RWPE1 (cell line): ENCODE measurements around the gene FUBP3.
A peak's percentile ranks its signal among the peaks of the same experiment; 100 is the strongest.

Experiments used
- CTCF ChIA-PET: fragments of 350-600 bp; sonication (Branson Sonifier 250); formaldehyde crosslinking; extraction: SDS; loops from one replicate; lab custom pipeline; 2021; lab: Yijun Ruan, JAX
- POLR2A ChIA-PET: fragments of 400-600 bp; formaldehyde crosslinking; extraction: SDS; loops from one replicate; lab custom pipeline; 2020; ENCODE audit warnings: antibody characterized with exemption; ENCODE audit not compliant: low non-redundant PET; lab: Yijun Ruan, JAX
- DNase-seq: peaks from one replicate; pipeline ENCODE4 v3.0.0; 2012; ENCODE audit warnings: low spot score
- H3K27ac ChIP-seq: fragments of 450-650 bp; 2 replicates; pipeline ENCODE4 v1.5.1; 2017
- TF ChIP-seq, protein P1 (sequence below): fragments of 450-650 bp; conservative IDR thresholded peaks from 2 replicates; pipeline ENCODE4 v1.5.1; 2017; ENCODE audit warnings: low read depth, mild to moderate bottlenecking

FUBP3 gene

GRCh38 chr9:130634191-130634768, 54.9 kb downstream of the FUBP3 start:
- no peak for DNase-seq
- CTCF ChIA-PET: interaction anchor here (0.5 to 0.8 kb wide), 3 partner anchors 9 to 172 kb away, joined by 3 to 4 read pairs (median 4); no protein-coding TSS in a partner anchor
- POLR2A ChIA-PET: no interaction called here
- TF ChIP-seq, protein P1, sequence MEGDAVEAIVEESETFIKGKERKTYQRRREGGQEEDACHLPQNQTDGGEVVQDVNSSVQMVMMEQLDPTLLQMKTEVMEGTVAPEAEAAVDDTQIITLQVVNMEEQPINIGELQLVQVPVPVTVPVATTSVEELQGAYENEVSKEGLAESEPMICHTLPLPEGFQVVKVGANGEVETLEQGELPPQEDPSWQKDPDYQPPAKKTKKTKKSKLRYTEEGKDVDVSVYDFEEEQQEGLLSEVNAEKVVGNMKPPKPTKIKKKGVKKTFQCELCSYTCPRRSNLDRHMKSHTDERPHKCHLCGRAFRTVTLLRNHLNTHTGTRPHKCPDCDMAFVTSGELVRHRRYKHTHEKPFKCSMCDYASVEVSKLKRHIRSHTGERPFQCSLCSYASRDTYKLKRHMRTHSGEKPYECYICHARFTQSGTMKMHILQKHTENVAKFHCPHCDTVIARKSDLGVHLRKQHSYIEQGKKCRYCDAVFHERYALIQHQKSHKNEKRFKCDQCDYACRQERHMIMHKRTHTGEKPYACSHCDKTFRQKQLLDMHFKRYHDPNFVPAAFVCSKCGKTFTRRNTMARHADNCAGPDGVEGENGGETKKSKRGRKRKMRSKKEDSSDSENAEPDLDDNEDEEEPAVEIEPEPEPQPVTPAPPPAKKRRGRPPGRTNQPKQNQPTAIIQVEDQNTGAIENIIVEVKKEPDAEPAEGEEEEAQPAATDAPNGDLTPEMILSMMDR: no peak
- peak overlapping the region; percentile 1; the same call in 1 of the 2 replicates for H3K27ac ChIP-seq

DNA sequence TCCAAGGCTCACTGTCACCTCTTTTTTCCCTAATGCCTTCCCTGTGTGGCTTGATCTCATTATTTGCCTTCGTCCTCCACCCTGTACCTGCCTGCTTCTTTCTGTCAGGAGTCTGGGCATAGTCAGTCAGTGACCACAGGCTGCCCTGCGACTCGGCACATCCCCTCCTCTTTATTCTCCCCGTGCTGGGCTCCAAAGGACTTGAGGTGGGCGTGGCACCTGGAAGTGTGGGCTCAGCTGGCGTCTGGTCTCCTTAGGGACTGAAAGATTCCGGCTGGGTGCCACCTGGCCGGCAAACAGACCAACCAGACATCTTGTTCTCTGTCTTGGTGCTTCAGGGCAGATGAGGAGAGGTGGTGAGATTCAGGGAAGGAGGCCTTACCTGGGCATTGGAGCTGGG, 55.4 kb downstream of the FUBP3 start:
- DNase-seq: no peak
- H3K27ac ChIP-seq: peak overlapping the region; percentile 1; the same call in 1 of the 2 replicates
- CTCF ChIA-PET: interaction anchor here (0.5 to 0.8 kb wide), 2 partner anchors 9 to 96 kb away, joined by 4 read pairs; no protein-coding TSS in a partner anchor
- POLR2A ChIA-PET: no interaction called here
- TF ChIP-seq, protein P1: no peak

- TF ChIP-seq, protein P1: no peak
- ChIA-PET POLR2A (no interaction called here), CTCF (interaction anchor here (0.6 to 0.8 kb wide), 2 partner anchors 8 to 103 kb away, joined by 4 read pairs; no protein-coding TSS in a partner anchor)
- DNase-seq: no peak
- peak overlapping the region; percentile 26 for H3K27ac ChIP-seq
Measured at GRCh38 chr9:130635306-130635705, 55.9 kb downstream of the FUBP3 start.

GRCh38 chr9:130635721-130636647, 56.6 kb downstream of the FUBP3 start:
- H3K27ac ChIP-seq: peak overlapping the region; percentile 26
- TF ChIP-seq, protein P1: no peak
- CTCF ChIA-PET: interaction anchor here (0.6 kb wide), 2 partner anchors 104 to 380 kb away, joined by 4 read pairs; no protein-coding TSS in a partner anchor
- no peak for DNase-seq
- POLR2A ChIA-PET: no interaction called here

GRCh38 chr9:130636648-130637020, 57.3 kb downstream of the FUBP3 start:
- POLR2A ChIA-PET: no interaction called here
- TF ChIP-seq, protein P1: no peak
- H3K27ac ChIP-seq: peak overlapping the region; percentile 26
- no peak for DNase-seq
- CTCF ChIA-PET: interaction anchor here (0.7 kb wide), 1 partner anchor 29 kb away, joined by 3 read pairs; no protein-coding TSS in a partner anchor
